Mammary epithelial cell (primary cell): ENCODE measurements around the gene HOXD9.
A peak's percentile ranks its signal among the peaks of the same experiment; 100 is the strongest.

ENCODE experiments used
- CTCF ChIP-seq, 2 donors: IDR thresholded peaks in 1 of 2; conservative IDR thresholded peaks in 1 of 2; 2 replicates each; pipeline ENCODE4 v1.5.1; 2011 to 2012; ENCODE audit warnings: inconsistent platforms in 2 of 2, low read length in 2 of 2, mild to moderate bottlenecking in 2 of 2, control low read depth in 1 of 2, low read depth in 1 of 2; ENCODE audit not compliant: insufficient read depth in 1 of 2; ENCODE audit errors: extremely low read depth in 1 of 2
- EZH2 ChIP-seq: IDR thresholded peaks from 2 replicates; pipeline ENCODE4 v1.6.1; 2012; ENCODE audit warnings: low read length, inconsistent platforms, borderline replicate concordance

- TF ChIP-seq CTCF (conservative IDR thresholded peaks at IDR 0.05 in 1 of 2, IDR thresholded peaks at IDR 0.05 in 1 of 2; ENCODE audit: extremely low read depth in 1 of 2, insufficient read depth in 1 of 2, low read depth in 1 of 2, low read length in 2 of 2) (no peak), EZH2 (peak; percentile 62)
These were observed 32.6 kb upstream of the HOXD9 start for GRCh38 chr2:176089843-176090395.
